ENCODE data around the gene NDUFB7. TPM values are rescaled to one million over a fixed set of nuclear protein-coding genes. Genes with fewer than 3 reads are reported as not detected.

NDUFB7 gene
- total and polyA plus RNA-seq, 2 experiments from 2014 or later, result 289 to 463 TPM

DNA sequence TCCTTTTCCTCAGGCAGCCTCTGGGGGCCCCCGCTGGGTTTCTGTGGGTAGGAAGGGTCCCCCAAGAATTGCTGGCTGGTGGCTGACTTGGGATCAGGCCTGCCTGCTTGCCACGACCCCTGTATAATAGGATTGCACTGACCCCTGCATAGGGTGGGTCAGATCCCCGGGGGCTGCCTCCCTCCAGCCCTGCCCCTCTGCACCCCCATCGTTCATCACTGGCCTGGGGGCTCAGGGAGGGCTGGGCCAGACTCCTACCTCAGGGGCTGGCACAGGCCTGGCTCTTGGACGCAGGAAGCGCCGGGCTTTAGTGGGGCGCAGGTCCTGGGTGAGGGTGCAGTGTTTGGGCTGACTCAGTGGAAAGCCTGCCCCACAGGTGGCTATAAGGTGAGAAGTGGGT, 10.6 kb downstream of the NDUFB7 start (continued):
- TF ChIP-seq, protein P1, sequence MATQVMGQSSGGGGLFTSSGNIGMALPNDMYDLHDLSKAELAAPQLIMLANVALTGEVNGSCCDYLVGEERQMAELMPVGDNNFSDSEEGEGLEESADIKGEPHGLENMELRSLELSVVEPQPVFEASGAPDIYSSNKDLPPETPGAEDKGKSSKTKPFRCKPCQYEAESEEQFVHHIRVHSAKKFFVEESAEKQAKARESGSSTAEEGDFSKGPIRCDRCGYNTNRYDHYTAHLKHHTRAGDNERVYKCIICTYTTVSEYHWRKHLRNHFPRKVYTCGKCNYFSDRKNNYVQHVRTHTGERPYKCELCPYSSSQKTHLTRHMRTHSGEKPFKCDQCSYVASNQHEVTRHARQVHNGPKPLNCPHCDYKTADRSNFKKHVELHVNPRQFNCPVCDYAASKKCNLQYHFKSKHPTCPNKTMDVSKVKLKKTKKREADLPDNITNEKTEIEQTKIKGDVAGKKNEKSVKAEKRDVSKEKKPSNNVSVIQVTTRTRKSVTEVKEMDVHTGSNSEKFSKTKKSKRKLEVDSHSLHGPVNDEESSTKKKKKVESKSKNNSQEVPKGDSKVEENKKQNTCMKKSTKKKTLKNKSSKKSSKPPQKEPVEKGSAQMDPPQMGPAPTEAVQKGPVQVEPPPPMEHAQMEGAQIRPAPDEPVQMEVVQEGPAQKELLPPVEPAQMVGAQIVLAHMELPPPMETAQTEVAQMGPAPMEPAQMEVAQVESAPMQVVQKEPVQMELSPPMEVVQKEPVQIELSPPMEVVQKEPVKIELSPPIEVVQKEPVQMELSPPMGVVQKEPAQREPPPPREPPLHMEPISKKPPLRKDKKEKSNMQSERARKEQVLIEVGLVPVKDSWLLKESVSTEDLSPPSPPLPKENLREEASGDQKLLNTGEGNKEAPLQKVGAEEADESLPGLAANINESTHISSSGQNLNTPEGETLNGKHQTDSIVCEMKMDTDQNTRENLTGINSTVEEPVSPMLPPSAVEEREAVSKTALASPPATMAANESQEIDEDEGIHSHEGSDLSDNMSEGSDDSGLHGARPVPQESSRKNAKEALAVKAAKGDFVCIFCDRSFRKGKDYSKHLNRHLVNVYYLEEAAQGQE (IDR thresholded peaks at IDR 0.05; ENCODE audit: unreplicated experiment), result no peak
- TF ChIP-seq, protein P2, sequence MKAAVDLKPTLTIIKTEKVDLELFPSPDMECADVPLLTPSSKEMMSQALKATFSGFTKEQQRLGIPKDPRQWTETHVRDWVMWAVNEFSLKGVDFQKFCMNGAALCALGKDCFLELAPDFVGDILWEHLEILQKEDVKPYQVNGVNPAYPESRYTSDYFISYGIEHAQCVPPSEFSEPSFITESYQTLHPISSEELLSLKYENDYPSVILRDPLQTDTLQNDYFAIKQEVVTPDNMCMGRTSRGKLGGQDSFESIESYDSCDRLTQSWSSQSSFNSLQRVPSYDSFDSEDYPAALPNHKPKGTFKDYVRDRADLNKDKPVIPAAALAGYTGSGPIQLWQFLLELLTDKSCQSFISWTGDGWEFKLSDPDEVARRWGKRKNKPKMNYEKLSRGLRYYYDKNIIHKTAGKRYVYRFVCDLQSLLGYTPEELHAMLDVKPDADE (IDR thresholded peaks at IDR 0.05), result no peak
- no peak for TF ChIP-seq ZNF114 (CRISPR knock-in tag; IDR thresholded peaks at IDR 0.05)
- no peak for TF ChIP-seq NANOG (IDR thresholded peaks at IDR 0.05; ENCODE audit: borderline replicate concordance)
- no peak for TF ChIP-seq ZNF331 (CRISPR knock-in tag; IDR thresholded peaks at IDR 0.05; ENCODE audit: low read depth)
- no peak for TF ChIP-seq EZH2phosphoT487 (IDR thresholded peaks at IDR 0.05; ENCODE audit: unreplicated experiment)
- no peak for TF ChIP-seq STAT1 (IDR thresholded peaks at IDR 0.05; ENCODE audit: unreplicated experiment)
- no peak for TF ChIP-seq EZH2 (IDR thresholded peaks at IDR 0.05; ENCODE audit: low read depth, unreplicated experiment)

DNA sequence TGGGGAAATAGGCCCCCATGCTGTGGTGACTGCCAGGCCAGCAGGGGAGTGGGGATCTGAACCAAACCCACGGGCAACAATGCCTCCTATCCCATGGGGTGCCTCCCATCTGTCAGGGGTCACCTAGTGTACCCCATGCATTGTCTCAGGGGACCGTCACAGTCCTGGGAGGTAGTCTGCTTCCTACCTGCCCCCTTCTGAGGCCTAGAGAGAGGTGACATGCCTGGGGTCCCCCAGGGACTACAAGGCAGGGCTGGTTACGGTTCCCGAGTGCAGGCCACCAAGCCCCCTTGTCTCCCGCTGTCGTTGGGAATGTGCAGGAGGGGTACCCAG, 11.1 kb downstream of the NDUFB7 start:
- H3K27ac ChIP-seq (ENCODE audit: low read depth), result peak overlapping the region; percentile 80; the same call in 1 of the 2 replicates
- no peaks in the 10 kb centered on the region for H3K27me3 ChIP-seq (ENCODE audit: insufficient read depth)
- ATAC-seq (no peak), DNase-seq (ENCODE audit: low spot score) (no peak)
- H3K4me3 Mint-ChIP-seq, result no peak overlapping the region
- H3K27me3 Mint-ChIP-seq (ENCODE audit: insufficient read depth, low read depth, poor library complexity), result peaks cover 21% of the 10 kb centered on the region
- no peaks in the 10 kb centered on the region for H3K9me3 Mint-ChIP-seq
- peak overlapping the region; percentile 93 for H3K27ac Mint-ChIP-seq
- H3K4me1 Mint-ChIP-seq, result peaks cover 42% of the 10 kb centered on the region
- H3K36me3 Mint-ChIP-seq (ENCODE audit: low read depth), result peaks cover 3% of the 10 kb centered on the region; the same call in 1 of the 3 replicates
- no peak overlapping the region for H3K4me3 ChIP-seq
- H4K20me1 ChIP-seq (replicated peaks; ENCODE audit: insufficient read depth), result peaks cover 4% of the 10 kb centered on the region
- H3K79me2 ChIP-seq (replicated peaks; ENCODE audit: insufficient read depth), result peaks cover 47% of the 10 kb centered on the region
- H2AFZ ChIP-seq, result no peak overlapping the region
- H3K4me2 ChIP-seq, result no peak overlapping the region
- H3F3A ChIP-seq (replicated peaks; ENCODE audit: low read depth), result peaks cover 8% of the 10 kb centered on the region; the same call in 1 of the 2 replicates
- H3K36me3 ChIP-seq (ENCODE audit: insufficient read depth), result no peaks in the 10 kb centered on the region; the same call in 1 of the 2 replicates
- peaks cover 46% of the 10 kb centered on the region for H3K4me1 ChIP-seq (ENCODE audit: insufficient read depth)
- H3K9me2 ChIP-seq (ENCODE audit: insufficient read depth), result no peaks in the 10 kb centered on the region
- TF ChIP-seq EZH2 (IDR thresholded peaks at IDR 0.05; ENCODE audit: low read depth, unreplicated experiment), result no peak
- no peak for TF ChIP-seq JUNB (IDR thresholded peaks at IDR 0.05; ENCODE audit: unreplicated experiment)
- TF ChIP-seq POLR2AphosphoS5 (IDR thresholded peaks at IDR 0.05; ENCODE audit: low read depth), result no peak
- no peak for TF ChIP-seq STAT1 (IDR thresholded peaks at IDR 0.05; ENCODE audit: unreplicated experiment)
- TF ChIP-seq, protein P1 (IDR thresholded peaks at IDR 0.05; ENCODE audit: unreplicated experiment), result no peak
- no peak for TF ChIP-seq ZNF114 (CRISPR knock-in tag; IDR thresholded peaks at IDR 0.05)
- no peak for TF ChIP-seq CREB1 (CRISPR knock-in tag; IDR thresholded peaks at IDR 0.05; ENCODE audit: low read depth)

All from GM23338 (cell line).